ENCODE results near the gene ADAMTS7. TPM values are rescaled to one million over a fixed set of nuclear protein-coding genes. Genes with fewer than 3 reads are reported as not detected.
"Not testable (repeated sequence)": the region's sequence is repeated elsewhere in the genome, so short reads cannot be mapped to it uniquely, and the experiment has no call there.

ADAMTS7 gene
- total RNA-seq, 1 experiment from 2014 or later = 1.1 TPM

GRCh38 chr15:78796510-78796909, 14.8 kb downstream of the ADAMTS7 start:
- Mint-ChIP-seq H3K4me1 (ENCODE audit: low read depth, unreplicated experiment) (no peaks in the 10 kb centered on the region), H3K9me3 (ENCODE audit: unreplicated experiment) (no peaks in the 10 kb centered on the region), H3K27me3 (ENCODE audit: insufficient read depth, unreplicated experiment) (no peaks in the 10 kb centered on the region), H3K36me3 (ENCODE audit: insufficient read depth, unreplicated experiment) (no peaks in the 10 kb centered on the region), H3K27ac (ENCODE audit: unreplicated experiment) (no peak overlapping the region), H3K4me3 (ENCODE audit: unreplicated experiment) (no peak overlapping the region)
- no peak for DNase-seq
- no peaks in the 10 kb centered on the region for H3K36me3 ChIP-seq (ENCODE audit: control insufficient read depth, insufficient read depth, low read length)
- CTCF ChIA-PET = interaction anchor here (1.2 kb wide), 1 partner anchor 14 kb away, joined by 7 read pairs; the partner anchor contains the start of gene ADAMTS7
- BruUV-seq (replicated peaks) = no TSS peak
- intact Hi-C loops (cut with micrococcal nuclease; ENCODE audit: unreplicated experiment) = no loop called here
- POLR2A ChIA-PET = no interaction called here
- TF ChIP-seq CTCF (IDR thresholded peaks at IDR 0.05; ENCODE audit: insufficient read depth in 1 of 2, low read depth in 1 of 2, low read length in 1 of 2, severe bottlenecking in 1 of 2, unreplicated experiment in 1 of 2) = no peak
- no peaks in the 10 kb centered on the region for H3K9me3 ChIP-seq
- no peak overlapping the region for H3K4me3 ChIP-seq (ENCODE audit: low read depth, low read length)
- no peaks in the 10 kb centered on the region for H3K27me3 ChIP-seq (replicated peaks; ENCODE audit: control insufficient read depth, insufficient read depth, low read length)
- H3K4me1 ChIP-seq = no peaks in the 10 kb centered on the region

GRCh38 chr15:78795043-78795442, 16.2 kb downstream of the ADAMTS7 start:
- Mint-ChIP-seq H3K4me3 (ENCODE audit: unreplicated experiment) (no peak overlapping the region), H3K4me1 (ENCODE audit: low read depth, unreplicated experiment) (no peaks in the 10 kb centered on the region), H3K27ac (ENCODE audit: unreplicated experiment) (no peak overlapping the region), H3K36me3 (ENCODE audit: insufficient read depth, unreplicated experiment) (no peaks in the 10 kb centered on the region), H3K9me3 (ENCODE audit: unreplicated experiment) (no peaks in the 10 kb centered on the region), H3K27me3 (ENCODE audit: insufficient read depth, unreplicated experiment) (no peaks in the 10 kb centered on the region)
- H3K27me3 ChIP-seq (replicated peaks; ENCODE audit: control insufficient read depth, insufficient read depth, low read length) = no peaks in the 10 kb centered on the region
- intact Hi-C loops (cut with micrococcal nuclease; ENCODE audit: unreplicated experiment) = no loop called here
- no peak for TF ChIP-seq CTCF (IDR thresholded peaks at IDR 0.05; ENCODE audit: insufficient read depth in 1 of 2, low read depth in 1 of 2, low read length in 1 of 2, severe bottlenecking in 1 of 2, unreplicated experiment in 1 of 2)
- no peak for DNase-seq
- no peaks in the 10 kb centered on the region for H3K36me3 ChIP-seq (ENCODE audit: control insufficient read depth, insufficient read depth, low read length)
- BruUV-seq (replicated peaks) = no TSS peak
- H3K4me3 ChIP-seq (ENCODE audit: low read depth, low read length) = no peak overlapping the region
- H3K9me3 ChIP-seq = no peaks in the 10 kb centered on the region
- no peaks in the 10 kb centered on the region for H3K4me1 ChIP-seq
- POLR2A ChIA-PET = no interaction called here
- CTCF ChIA-PET = no interaction called here

GRCh38 chr15:78794446-78794845, 16.8 kb downstream of the ADAMTS7 start:
- H3K4me3 Mint-ChIP-seq (ENCODE audit: unreplicated experiment); POLR2A ChIA-PET; H3K4me1 ChIP-seq; H3K4me1 Mint-ChIP-seq (ENCODE audit: low read depth, unreplicated experiment); H3K27me3 Mint-ChIP-seq (ENCODE audit: insufficient read depth, unreplicated experiment); H3K36me3 ChIP-seq (ENCODE audit: control insufficient read depth, insufficient read depth, low read length); H3K36me3 Mint-ChIP-seq (ENCODE audit: insufficient read depth, unreplicated experiment); BruUV-seq (replicated peaks); H3K27me3 ChIP-seq (replicated peaks; ENCODE audit: control insufficient read depth, insufficient read depth, low read length); H3K9me3 Mint-ChIP-seq (ENCODE audit: unreplicated experiment); H3K27ac Mint-ChIP-seq (ENCODE audit: unreplicated experiment); H3K4me3 ChIP-seq (ENCODE audit: low read depth, low read length); CTCF ChIA-PET; H3K9me3 ChIP-seq; DNase-seq; intact Hi-C loops (cut with micrococcal nuclease; ENCODE audit: unreplicated experiment): not testable (repeated sequence)

DNA sequence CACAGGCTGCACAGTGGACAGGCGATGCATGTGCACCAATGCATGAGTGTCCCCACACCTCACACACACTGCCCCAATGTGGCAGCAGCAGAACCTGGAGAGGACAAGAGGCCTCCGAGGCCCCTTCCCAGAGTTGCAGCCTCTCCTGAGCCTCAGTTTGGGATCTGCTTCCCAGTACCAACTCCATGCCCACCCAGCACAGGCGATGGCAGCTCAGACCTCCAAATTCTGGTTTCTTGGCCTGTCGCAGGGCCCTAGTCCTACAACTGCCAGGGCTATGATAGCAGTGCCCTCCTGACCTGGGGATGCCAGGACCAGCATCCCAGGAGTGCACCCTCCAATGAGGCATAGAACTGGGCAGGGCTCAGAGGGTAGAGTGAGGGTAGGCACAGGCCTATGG, 19.9 kb downstream of the ADAMTS7 start:
- no peak for DNase-seq
- Histone ChIP-seq H3K9me3 (no peaks in the 10 kb centered on the region), H3K4me3 (ENCODE audit: low read depth, low read length) (no peak overlapping the region), H3K36me3 (ENCODE audit: control insufficient read depth, insufficient read depth, low read length) (no peaks in the 10 kb centered on the region), H3K27me3 (replicated peaks; ENCODE audit: control insufficient read depth, insufficient read depth, low read length) (no peaks in the 10 kb centered on the region), H3K4me1 (no peaks in the 10 kb centered on the region)
- Mint-ChIP-seq H3K4me3 (ENCODE audit: unreplicated experiment) (no peak overlapping the region), H3K4me1 (ENCODE audit: low read depth, unreplicated experiment) (no peaks in the 10 kb centered on the region), H3K27me3 (ENCODE audit: insufficient read depth, unreplicated experiment) (no peaks in the 10 kb centered on the region), H3K36me3 (ENCODE audit: insufficient read depth, unreplicated experiment) (no peaks in the 10 kb centered on the region), H3K9me3 (ENCODE audit: unreplicated experiment) (no peaks in the 10 kb centered on the region), H3K27ac (ENCODE audit: unreplicated experiment) (no peak overlapping the region)
- POLR2A ChIA-PET = no interaction called here
- CTCF ChIA-PET = no interaction called here
- intact Hi-C loops (cut with micrococcal nuclease; ENCODE audit: unreplicated experiment) = no loop called here
- BruUV-seq (replicated peaks) = no TSS peak
- no peak for TF ChIP-seq CTCF (IDR thresholded peaks at IDR 0.05; ENCODE audit: insufficient read depth in 1 of 2, low read depth in 1 of 2, low read length in 1 of 2, severe bottlenecking in 1 of 2, unreplicated experiment in 1 of 2)

Data from Caco-2 (cell line).